ENCODE results near the gene HAGH.
"Not testable (repeated sequence)": the region's sequence is repeated elsewhere in the genome, so short reads cannot be mapped to it uniquely, and the experiment has no call there.

Gene HAGH

DNA sequence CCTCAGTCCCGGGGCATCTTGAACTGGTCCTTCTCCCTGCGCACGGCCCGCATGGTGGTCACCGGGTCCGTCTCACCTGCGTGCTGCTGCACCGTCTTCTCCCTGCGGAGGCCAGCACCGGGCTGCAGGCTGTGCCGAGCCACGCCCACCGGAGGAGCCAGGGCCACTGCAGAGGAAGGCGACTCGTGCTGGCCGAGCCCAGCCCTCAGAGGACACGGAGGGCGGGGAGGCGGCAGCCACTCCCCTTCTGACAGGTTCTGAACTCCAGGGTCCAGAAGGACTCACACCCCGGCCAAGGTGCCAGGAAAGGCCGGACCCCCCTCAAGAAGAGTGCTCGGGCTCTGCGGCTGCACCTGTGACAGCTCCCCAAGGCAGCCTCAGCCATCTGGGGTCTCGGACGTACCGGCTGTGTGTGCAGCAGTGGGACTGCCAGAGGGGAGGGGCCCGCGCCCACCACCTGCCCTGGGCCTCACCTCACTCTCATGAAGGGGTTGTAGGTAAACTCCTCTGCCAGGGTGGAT is 17.3 kb downstream of the HAGH start:
- no peak for DNase-seq

DNA sequence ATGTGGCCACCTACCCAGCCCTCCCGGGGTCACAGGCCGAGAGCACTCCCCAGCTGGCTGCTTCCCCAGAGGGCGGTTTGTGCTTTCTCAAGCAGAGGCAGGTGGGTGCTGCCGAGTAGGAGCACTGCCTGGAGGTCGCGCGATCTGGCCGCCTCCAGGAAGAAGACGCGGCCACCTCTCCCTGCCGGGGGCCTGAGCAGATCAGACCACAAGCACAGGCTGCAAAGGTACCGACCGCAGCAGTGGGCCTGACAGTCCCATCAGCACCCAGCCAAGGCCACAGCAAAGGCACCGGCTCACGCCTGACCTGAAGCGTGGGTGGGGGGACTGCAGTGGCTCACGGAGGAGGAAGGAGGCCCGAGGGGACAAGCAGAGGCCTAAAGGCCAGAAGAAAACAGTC is 17.9 kb downstream of the HAGH start:
- DNase-seq = no peak

DNA sequence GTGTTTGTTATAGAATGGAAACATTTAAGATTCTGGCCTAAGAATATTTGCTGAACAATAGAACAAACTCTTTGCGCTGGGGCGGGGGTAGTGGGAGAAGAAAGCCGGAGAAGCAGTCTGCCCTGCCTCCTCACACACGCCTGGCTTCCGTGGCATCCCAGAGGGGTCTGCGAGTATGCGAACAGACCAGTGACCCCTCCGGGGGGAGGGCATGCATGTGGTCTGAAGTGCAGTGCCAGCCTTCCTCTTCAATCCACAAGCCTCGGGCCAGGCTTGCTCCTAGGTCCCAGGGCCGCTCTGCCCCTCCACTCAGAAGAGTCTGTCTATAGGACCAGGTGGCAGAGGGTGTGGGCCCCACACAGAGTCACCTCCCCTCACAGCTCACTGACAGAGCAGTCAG is 19.0 kb downstream of the HAGH start:
- no peak for DNase-seq

DNA sequence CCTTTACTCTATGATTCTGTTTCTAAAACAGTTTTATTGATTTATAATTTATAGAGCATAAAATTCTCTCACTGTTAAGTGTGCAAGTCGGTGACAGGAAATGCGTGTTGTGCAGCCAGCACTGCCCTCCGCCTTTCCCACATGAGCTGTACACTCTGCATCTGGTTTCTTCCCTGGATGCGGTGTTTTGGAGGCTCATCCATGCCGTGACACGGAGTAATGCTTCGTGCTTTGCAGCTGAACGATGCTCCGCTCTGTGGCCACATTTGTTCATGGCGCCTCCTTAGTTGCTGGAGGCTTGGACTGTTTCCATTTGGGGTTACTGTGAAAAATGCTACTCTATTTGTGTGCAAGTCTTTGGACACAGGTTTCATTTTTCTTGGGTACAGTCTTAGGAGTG is 25.9 kb downstream of the HAGH start:
- no peak for DNase-seq

DNA sequence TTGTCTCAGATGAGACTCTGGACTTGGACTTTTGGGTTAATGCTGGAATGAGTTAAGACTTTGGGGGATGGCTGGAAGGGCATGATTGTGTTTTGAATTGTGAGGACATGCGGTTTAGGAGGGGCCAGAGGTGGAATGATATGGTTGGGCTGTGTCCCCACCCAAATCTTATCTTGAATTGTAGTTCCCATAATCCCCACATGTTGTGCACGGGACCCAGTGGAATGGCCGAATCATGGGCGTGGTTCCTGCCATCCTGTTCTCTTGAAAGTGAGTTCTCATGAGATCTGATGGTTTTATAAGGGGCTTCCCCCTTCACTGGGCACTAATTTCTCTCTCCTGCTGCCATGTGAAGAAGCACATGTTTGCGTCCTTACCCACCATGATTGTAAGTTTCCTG is 27.4 kb downstream of the HAGH start:
- DNase-seq = not testable (repeated sequence)

DNA sequence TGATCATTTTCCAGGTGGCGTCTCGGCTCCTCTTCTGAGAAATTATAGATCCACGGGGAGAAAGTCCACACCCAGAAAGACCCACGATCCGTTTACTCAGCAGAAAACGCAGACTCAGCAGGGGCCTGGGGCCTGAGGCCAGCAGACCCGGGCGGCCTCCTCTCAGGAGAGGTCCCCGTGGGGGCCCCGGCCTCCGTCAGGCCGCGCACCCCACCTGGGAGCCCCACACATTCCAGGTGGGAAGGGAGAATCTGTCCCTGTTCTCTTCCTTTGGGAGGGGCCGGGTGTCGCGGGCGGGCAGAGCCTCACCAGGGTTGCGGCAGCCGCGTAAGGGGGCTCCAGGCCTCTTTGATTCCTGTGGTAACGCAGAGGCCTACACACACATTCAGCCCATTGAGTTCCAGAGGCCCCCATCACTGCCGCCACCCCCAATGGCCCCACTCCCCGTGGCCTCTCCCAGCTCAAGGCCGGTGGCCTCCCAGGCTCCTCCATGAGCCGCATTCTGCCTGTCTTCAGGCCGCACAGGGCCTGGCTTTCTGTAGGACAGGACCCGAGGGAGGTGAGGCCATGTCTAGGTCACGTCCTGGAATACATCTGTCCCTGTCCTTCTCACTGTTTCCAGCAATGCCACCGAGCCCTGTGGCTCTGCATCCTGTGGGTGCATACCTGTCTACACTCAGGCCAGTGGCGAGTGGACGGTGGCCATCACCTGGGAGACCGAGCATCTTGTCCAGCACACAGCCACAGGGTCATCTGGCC is 31.5 kb downstream of the HAGH start:
- DNase-seq = no peak

DNA sequence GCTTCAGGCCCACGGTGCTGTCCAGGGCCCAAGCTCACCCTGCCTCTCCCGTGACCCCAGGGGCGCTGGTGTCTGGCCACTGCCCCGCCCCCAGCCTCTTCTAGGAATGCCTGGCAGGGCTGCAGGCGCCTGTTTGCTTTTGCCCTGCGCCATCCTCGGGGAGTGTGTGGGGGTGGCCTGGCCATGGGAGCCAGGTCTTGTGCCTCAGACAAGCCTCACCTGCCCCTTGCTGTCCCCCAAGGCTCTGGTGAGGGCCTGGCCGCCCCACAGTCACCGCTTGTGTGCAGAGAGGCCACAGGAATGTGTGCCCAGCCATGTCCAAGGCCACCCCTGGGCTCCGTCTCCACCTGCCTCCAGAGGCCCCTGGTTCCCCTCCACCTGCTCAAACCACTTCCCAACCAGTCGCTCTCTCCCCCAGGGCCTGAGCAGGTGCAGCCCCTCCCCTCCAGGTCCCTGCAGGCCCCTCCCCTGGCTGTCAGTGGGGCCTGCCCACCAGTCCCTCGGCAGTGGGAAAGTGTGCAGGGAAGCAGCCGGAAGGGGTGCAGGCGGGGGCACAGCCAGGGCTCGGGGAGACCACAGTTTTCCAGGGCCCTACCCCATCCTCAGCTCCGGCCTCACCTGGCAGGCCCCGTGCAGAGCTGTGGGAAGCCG is 32.3 kb downstream of the HAGH start:
- no peak for DNase-seq

DNA sequence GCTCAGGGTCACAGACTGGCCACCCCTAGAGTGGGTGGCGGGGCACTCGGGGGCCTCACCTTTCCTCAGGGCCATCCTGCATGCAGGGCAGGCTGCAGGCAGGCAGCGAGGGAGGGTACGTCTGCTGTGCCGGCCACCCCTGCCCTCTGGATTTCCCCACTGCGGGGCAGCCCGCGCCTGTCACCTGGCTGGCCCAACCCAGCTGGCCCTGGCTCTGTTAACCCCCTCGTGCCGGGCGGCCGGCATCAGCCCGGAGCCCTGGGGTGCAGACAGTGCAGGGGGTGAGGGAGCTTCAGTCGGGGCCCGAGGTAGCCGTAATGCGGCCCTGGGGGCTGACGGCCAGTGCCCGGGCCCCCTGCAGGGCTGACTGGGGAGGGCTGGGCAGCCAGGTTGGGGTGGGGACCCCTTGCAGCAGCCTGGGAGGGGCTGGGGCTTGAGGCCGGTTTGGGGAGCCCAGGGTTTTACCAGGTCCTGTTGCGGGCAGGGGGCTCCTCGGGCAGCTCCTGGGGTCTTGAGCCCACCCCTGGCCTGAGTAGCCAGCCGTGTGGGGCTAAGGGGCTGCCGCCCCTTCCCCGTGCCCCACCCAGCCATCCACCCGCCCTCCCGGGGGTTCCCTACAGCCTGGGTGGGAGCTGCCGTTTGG is 32.9 kb downstream of the HAGH start, which contains the start of gene IGFALS:
Gene IGFALS (minus strand): TSS at position 128 of the 643 bp plus-strand sequence. CDS start 53 bp downstream, at position 75.
- DNase-seq = no peak

DNA sequence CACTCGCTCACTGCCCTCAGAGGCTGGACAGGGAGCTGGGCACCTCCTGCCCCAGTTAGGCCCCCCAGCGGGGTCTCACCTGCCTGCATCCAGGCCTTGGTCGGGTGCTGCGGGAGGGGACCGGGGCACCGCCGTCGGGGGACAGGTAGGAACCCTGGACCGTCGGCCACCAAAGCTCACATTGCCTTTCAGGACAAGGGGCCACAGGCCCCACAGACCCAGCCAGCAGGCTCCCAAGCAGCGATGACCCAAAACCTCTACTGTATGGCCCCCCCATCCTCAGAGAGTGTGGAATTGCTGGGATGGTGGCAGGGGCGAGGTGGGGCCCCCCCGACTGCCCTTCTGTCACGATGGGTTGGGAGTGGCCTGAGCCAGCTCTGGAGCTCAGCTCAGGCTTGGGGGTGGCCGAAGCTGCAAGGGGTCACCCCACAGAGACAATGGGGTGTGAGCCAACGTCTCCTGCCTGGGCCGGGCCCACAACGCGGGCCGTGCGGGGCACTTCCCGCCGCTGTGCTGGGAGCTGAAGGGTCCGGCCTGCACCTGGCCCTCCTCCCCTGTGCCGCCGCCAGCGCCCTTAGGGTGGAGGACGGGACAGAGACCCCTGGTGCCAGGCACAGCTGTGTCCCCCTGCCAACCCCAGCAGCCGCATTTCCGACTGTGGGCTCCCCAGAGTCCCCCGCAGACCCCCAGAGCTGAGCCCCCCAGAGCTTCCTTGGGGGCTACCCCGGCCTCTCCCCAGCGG is 33.6 kb downstream of the HAGH start:
- no peak for DNase-seq

DNA sequence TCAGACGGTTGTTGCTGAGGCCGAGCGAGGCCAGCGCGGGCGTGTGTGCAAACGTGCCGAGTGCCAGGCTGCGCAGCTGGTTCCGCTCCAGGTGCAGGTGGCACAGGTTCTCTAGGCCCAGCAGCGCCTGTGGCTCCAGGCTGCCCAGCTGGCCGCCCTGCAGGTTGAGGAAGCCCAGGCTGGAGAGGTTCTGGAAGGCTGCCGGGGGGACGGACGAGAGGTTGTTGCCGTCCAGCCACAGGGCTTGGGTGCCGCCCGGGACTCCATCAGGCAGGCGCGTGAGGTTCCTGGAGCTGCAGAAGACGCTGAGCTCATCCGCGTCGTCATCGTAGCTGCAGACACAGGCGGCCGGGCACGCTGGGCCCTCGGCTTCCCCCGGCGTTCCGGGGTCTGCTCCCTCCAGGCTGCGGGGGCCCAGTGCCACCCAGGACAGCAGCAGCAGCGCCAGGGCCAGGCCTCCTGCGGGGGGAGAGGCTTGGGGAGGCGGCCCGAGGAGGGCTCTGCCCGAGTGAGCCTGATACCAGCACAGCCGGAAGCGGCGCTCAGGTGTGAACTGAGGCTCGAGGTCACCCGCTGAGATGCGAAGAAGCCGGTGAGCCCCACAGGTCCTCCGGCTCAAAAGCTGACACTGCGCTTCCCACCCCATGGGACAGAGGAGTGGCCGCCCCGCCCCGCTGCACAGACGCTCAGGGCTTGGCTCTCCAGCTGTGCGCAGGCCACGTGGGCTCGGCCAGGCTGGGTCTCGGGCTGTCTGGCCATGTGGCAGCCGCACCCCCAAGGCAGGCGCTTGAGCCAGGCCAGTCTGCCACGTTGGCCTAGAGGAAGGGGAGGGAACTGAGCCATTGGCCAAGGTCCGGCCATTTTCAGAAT is 34.4 kb downstream of the HAGH start:
- no peak for DNase-seq

DNA sequence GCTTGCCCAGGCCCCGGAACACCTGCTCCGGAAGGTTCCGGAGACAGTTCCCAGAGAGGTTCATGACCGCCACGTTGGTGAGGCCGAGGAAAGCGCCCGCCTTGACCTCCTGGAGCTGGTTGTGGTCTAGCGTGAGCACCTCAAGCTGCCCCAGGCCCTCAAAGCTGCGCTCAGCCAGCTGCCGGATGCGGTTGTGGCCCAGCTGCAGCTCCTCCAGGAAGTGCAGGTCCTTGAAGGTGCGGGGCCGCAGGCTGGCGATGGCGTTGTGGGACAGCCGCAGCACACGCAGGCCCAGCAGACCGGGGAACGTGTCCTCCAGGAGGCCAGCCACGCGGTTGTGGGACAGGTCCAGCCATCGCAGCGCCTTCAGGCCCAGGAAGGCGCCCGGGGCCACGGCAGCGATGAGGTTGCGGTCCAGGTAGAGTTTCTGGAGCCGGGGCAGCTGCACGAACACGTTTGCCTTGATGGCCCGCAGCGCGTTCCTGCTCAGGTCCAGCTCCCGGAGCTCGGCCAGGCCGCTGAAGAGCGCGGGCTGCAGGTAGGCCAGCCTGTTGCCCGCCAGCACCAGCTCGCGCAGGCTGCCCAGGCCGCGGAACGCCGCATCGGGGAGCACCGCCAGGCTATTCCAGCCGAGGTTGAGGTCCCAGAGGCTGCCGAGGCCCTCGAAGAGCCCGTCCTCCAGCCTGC is 35.2 kb downstream of the HAGH start:
- no peak for DNase-seq

DNA sequence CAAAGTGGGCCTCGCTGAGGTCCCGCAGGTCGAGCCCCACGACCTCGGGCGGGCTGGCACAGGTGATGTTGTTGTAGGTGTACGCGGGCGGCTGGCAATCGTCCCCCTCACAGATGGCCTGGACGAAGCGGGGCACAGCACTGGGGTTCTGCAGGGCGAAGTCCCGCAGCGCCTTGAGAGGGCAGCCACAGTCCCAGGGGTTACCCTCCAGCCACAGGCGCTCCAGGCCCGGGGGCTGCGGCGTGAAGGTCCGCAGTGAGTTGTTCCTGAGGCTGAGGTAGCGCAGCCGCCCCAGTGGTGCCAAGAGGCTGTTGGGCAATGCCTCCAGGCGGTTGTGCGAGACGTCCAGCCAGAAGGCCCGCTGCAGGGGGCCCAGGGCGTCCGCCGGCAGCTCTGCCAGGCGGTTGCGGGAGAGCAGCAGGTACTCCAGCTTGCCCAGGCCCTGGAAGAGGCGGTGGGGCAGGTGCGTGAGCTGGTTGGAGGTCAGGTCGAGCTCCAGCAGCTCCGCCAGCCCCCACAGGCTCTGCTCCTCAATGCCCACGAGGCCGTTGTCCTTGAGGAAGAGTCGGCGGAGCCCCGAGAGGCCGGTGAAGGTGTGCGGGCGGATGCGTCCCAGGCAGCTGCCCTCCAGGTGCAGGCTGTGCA is 35.9 kb downstream of the HAGH start:
- no peak for DNase-seq

DNA sequence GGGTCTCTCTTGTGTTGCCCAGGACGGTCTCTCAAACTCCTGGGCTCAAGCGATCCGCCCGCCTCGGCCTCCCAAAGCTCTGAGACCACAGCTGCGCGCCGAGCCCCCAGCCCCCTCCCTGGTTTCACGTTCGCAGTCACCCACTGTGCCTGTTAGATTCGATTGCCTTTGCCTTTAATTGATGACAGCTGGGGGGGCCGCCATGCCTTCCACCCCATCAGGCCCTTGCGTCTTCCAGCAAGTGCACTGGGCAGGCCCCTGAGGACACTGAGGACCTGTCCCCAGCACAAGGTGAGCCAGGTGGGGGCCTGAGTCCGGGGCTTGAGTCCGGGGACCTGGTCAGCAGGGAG is 36.4 kb downstream of the HAGH start:
- no peak for DNase-seq

DNA sequence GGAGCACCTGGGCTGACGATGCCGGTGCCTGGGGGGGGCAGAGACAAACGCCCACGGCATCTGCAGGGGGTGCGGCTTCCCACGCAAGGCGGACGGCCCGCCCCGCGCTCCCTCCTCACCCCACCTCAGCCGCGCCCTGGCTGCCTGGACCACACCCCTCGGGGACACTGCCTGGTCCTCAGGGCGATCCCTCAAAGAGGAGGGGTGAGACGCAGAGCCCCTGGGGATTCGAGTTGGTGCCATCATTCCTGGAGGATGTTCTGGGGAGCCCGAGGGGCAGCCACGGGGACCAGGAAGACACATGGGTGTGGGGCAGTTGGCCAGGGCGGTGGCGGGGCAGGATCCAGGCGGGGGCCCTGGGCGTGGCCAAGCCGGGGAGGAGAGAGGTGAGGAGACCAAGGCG is 37.0 kb downstream of the HAGH start:
- no peak for DNase-seq

DNA sequence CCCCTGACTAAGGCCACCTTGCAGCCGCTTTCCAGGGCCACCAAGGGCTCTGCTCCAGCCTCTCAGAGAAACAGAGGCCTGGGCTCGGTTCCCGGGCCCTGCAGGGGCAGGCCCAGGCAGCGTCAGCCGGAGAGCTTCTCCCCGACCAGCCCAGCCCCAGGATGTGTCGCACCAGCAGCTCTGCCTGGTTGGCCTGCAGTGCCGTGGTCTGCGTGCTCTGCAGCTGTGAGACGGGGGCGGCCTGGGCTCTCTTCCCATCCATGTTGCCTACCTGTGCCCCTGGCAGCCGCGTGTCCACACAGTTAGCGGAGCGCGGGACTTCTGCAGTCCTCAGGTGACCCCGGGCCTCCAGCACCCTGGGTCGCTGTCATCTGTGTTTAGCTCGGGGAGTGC is 37.9 kb downstream of the HAGH start:
- no peak for DNase-seq

DNA sequence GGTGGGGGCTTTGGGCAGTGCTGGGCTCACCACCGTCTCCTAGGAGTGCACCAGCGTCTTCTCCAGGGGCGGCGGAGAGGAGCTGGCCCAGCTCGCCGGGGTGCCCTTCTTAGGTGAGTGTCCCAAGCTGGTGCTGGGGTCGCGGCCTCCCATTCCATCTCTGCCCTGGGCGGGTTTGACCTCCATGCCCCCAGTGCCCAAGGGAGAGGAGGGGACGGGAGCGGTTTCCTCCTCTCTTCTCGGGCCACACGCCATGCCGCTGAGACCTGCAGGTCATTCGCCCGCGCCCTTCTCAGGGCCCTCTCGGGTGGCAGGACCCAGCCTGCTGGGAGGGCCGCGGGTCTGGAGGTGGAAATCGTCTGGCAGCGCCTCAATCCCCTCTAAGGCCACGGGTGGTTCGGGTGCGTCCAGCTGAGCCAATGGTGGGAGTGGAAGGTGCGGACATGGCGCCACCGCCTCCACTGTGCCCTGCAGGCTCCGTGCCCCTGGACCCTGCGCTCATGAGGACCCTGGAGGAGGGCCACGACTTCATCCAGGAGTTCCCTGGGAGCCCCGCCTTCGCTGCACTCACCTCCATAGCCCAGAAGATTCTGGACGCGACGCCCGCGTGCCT is 38.4 kb downstream of the HAGH start:
- no peak for DNase-seq

DNA sequence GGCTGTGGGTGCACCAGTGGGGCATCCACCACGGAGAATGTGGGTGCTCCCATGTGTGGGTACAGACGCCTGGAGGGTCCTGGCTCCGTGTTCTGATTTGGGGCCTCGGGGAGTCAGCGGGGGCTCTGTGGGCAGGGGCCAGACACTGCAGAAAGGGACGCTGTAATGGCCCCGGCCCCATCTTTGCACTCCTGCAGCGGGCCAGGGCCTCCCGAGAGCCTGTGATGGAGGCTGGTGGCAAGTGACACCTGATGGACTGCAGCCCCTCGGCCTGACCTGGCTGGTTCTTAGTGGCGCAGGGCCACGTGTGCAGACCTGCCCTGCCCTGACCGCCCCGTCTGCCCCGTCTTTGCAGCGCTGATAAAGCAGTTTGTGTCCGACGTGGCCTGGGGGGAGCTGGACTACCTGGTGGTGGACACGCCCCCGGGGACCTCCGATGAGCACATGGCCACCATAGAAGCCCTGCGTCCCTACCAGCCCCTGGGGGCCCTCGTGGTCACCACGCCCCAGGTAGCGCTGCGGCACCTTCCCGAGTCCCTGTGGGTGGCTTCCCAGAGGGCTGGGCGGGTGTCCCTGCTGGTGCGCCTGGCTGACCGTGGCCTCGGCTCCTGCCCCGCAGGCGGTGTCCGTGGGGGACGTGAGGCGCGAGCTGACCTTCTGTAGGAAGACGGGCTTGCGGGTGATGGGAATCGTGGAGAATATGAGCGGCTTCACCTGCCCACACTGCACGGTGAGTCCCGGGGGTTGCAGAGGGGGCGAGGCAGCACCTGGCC is 39.1 kb downstream of the HAGH start:
- no peak for DNase-seq

DNA sequence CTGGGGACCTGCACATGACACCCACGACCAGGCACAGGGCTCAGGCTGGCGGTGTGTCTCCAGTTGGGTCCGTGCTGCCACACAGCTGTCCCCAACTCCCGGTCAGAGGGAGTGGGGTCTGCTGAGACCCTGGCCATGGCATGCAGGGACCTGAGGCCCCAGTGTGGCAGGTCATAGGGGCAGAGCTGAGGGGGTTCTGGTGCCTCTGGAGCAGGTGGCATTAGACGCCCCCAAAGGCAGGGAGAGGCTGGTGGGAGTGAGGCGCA is 39.6 kb downstream of the HAGH start:
- DNase-seq = no peak

DNA sequence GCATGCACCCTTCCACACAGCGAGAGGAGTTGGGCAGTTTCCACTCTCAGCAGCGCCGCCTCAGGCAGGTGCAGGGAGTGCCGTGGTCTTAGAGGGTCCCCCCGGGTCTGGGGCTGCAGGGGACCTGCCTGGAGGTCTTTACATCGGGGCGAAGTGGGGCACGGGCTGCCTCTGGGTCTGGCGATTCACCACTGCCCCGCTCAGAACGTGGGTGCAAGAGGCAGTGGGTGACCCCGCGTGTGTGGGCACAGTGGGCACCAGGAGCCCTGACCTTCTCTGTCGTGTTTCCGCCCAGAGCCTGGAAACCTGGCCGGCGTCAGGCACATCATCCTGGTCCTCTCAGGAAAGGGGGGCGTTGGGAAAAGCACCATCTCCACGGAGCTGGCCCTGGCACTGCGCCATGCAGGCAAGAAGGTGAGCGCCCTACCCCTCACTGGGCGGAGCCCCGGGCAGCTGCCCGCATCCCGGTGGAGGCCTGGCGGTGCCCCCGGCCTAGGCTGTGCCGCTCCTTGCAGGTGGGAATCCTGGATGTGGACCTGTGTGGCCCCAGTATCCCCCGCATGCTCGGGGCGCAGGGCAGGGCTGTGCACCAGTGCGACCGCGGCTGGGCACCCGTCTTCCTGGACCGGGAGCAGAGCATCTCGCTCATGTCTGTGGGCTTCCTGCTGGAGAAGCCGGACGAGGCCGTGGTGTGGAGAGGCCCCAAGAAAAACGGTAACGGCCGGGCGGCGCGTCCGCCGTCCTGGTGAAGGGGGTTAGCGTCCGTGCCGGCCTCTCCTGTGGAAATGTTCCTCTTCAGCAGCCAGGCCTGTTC is 40.2 kb downstream of the HAGH start:
- DNase-seq = no peak
